OCI-LY3 (cell line): ENCODE measurements around the gene CACTIN.

Experiments used
- H2AFZ ChIP-seq: fragments of 200-600, 300-600 bp; shearing (Covaris generic); 2 replicates; pipeline ENCODE4 v1.6.0; 2014; ENCODE audit warnings: antibody characterized with exemption, low read depth, low read length
- H3K27ac ChIP-seq: fragments of 200-600, 300-600 bp; sonication (generic); 2 replicates; pipeline ENCODE4 v1.5.1; 2014; ENCODE audit warnings: mild to moderate bottlenecking, low read length, moderate library complexity, mixed read lengths
- H3K27me3 ChIP-seq: fragments of 200-600, 300-600 bp; sonication (generic); 2 replicates; pipeline ENCODE4 v1.6.1; 2014; ENCODE audit warnings: low read depth, low read length, mixed read lengths
- H3K36me3 ChIP-seq: fragments of 200-600, 300-600 bp; sonication (generic); replicated peaks from 2 replicates; pipeline ENCODE3; 2014; ENCODE audit warnings: low read depth, low read length, mixed read lengths
- H3K4me1 ChIP-seq: fragments of 300-600, 200-600 bp; sonication (generic); 2 replicates; pipeline ENCODE4 v1.6.1; 2014; ENCODE audit warnings: low read length, mixed read lengths
- H3K4me2 ChIP-seq: fragments of 200-600, 300-600 bp; sonication (generic); 2 replicates; pipeline ENCODE4 v1.6.1; 2014; ENCODE audit warnings: low read length, mixed read lengths
- H3K4me3 ChIP-seq: fragments of 300-600, 200-600 bp; sonication (generic); 2 replicates; pipeline ENCODE4 v1.5.1; 2014; ENCODE audit warnings: antibody characterized with exemption, mild to moderate bottlenecking, low read length, moderate library complexity
- H3K79me2 ChIP-seq: fragments of 300-600, 200-600 bp; shearing (Covaris generic); 2 replicates; pipeline ENCODE4 v1.6.1; 2014; ENCODE audit warnings: mild to moderate bottlenecking, low read length, mixed read lengths
- H3K9ac ChIP-seq: fragments of 300-600, 200-600 bp; shearing (Covaris generic); 2 replicates; pipeline ENCODE4 v1.6.0; 2014; ENCODE audit warnings: mild to moderate bottlenecking, low read length, moderate library complexity
- H3K9me3 ChIP-seq: fragments of 200-600, 300-600 bp; shearing (Covaris generic); 2 replicates; pipeline ENCODE4 v1.6.1; 2014; ENCODE audit warnings: low read length, mixed read lengths; ENCODE audit not compliant: insufficient read depth
- H4K20me1 ChIP-seq: fragments of 200-600, 300-600 bp; sonication (generic); 2 replicates; pipeline ENCODE4 v1.6.1; 2016; ENCODE audit warnings: low read length, mixed read lengths; ENCODE audit not compliant: insufficient read depth
- CTCF ChIP-seq: fragments of 200-600, 300-600 bp; sonication (generic); IDR thresholded peaks from 2 replicates; pipeline ENCODE4 v1.5.1; 2014; ENCODE audit warnings: antibody characterized with exemption, low read length, low read depth
- EZH2phosphoT487 ChIP-seq: fragments of 200-600 bp; shearing (Covaris generic); IDR thresholded peaks from 2 replicates; pipeline ENCODE4 v1.6.1; 2018; ENCODE audit warnings: antibody characterized with exemption, mixed run types, low read depth

Gene CACTIN

GRCh38 chr19:3655402-3656072 is 28.9 kb upstream of the CACTIN start:
- Histone ChIP-seq H3K36me3 (peaks cover 61% of the 10 kb centered on the region), H3K4me1 (peaks cover 22% of the 10 kb centered on the region), H3K4me2 (peak overlapping the region; percentile 31), H3K79me2 (no peaks in the 10 kb centered on the region), H3K9ac (no peak overlapping the region), H2AFZ (no peak overlapping the region), H3K27me3 (no peaks in the 10 kb centered on the region), H3K9me3 (no peaks in the 10 kb centered on the region), H4K20me1 (0 out of 2 replicates have a peak, but pooled peaks cover 3% of the 10 kb centered on the region), H3K4me3 (no peak overlapping the region), H3K27ac (peak overlapping the region; percentile 53)
- TF ChIP-seq EZH2phosphoT487 (no peak), CTCF (no peak)

- H3K27ac ChIP-seq, result no peak overlapping the region
- no peaks in the 10 kb centered on the region for H3K27me3 ChIP-seq
- H2AFZ ChIP-seq, result no peak overlapping the region
- H3K79me2 ChIP-seq, result no peaks in the 10 kb centered on the region
- peaks cover 22% of the 10 kb centered on the region for H3K4me1 ChIP-seq
- H3K9me3 ChIP-seq, result no peaks in the 10 kb centered on the region
- no peak overlapping the region for H3K4me2 ChIP-seq
- H3K4me3 ChIP-seq, result no peak overlapping the region
- H3K36me3 ChIP-seq, result peaks cover 49% of the 10 kb centered on the region
- no peak overlapping the region for H3K9ac ChIP-seq
- H4K20me1 ChIP-seq, result 0 out of 2 replicates have a peak, but pooled peaks cover 3% of the 10 kb centered on the region
- no peak for TF ChIP-seq EZH2phosphoT487
- peak; percentile 31 for TF ChIP-seq CTCF
Measured at GRCh38 chr19:3653865-3654513, 27.4 kb upstream of the CACTIN start.

- Histone ChIP-seq H3K79me2 (no peaks in the 10 kb centered on the region), H3K9me3 (no peaks in the 10 kb centered on the region), H3K9ac (no peak overlapping the region), H4K20me1 (0 out of 2 replicates have a peak, but pooled peaks cover 3% of the 10 kb centered on the region), H2AFZ (no peak overlapping the region), H3K4me2 (no peak overlapping the region), H3K27me3 (no peaks in the 10 kb centered on the region), H3K4me3 (no peak overlapping the region), H3K36me3 (peaks cover 42% of the 10 kb centered on the region), H3K27ac (no peak overlapping the region), H3K4me1 (peaks cover 22% of the 10 kb centered on the region)
- no peak for TF ChIP-seq EZH2phosphoT487
- TF ChIP-seq CTCF, result no peak
Measured at GRCh38 chr19:3653081-3653795, 26.6 kb upstream of the CACTIN start.

GRCh38 chr19:3652422-3652821 is 25.8 kb upstream of the CACTIN start:
- Histone ChIP-seq H4K20me1 (0 out of 2 replicates have a peak, but pooled peaks cover 3% of the 10 kb centered on the region), H3K36me3 (peaks cover 34% of the 10 kb centered on the region), H3K4me2 (no peak overlapping the region), H3K27me3 (no peaks in the 10 kb centered on the region), H3K9ac (no peak overlapping the region), H3K4me1 (peaks cover 21% of the 10 kb centered on the region), H3K79me2 (no peaks in the 10 kb centered on the region), H3K27ac (no peak overlapping the region), H3K9me3 (no peaks in the 10 kb centered on the region), H3K4me3 (no peak overlapping the region), H2AFZ (no peak overlapping the region)
- TF ChIP-seq EZH2phosphoT487 (no peak), CTCF (no peak)
